Erythroblast (primary cell): ENCODE results near the gene EPS8.

Experiments used
- GATA1 ChIP-seq: IDR thresholded peaks from 2 replicates; pipeline ENCODE4 v1.6.1; 2011; ENCODE audit warnings: low read depth, mild to moderate bottlenecking, control low read depth, low read length, moderate library complexity
- POLR2A ChIP-seq: IDR thresholded peaks from 2 replicates; pipeline ENCODE4 v1.6.1; 2011; ENCODE audit warnings: mild to moderate bottlenecking, low read length

GRCh38 chr12:15716581-15716980 lies 72.6 kb downstream of the EPS8 start:
- TF ChIP-seq POLR2A (no peak), GATA1 (no peak)
